Right ventricle myocardium superior (tissue), 1 donor: ENCODE data around the gene CD177. TPM values are rescaled to one million over a fixed set of nuclear protein-coding genes. Genes with fewer than 3 reads are reported as not detected.
"Not testable (repeated sequence)": the region's sequence is repeated elsewhere in the genome, so short reads cannot be mapped to it uniquely, and the experiment has no call there.

Experiments
- ATAC-seq: fragments of 200-7000 bp; cut with Tn5 transposase; one replicate; pipeline ENCODE4 v1.9.1; 2020; ENCODE audit warnings: mild to moderate bottlenecking; ENCODE audit not compliant: poor library complexity
- DNase-seq: peaks from one replicate; pipeline ENCODE4 v3.0.0-alpha.2; 2020
- intact Hi-C: fragments of 100-400 bp; cut with DNase I; formaldehyde crosslinking; loops from one replicate; pipeline ENCODE4 v1.11.2; 2022
- long read RNA-seq: library from polyadenylated mRNA; unstranded; transcript quantifications from one replicate; pipeline ENCODE4 v2.0.0, GENCODE V29; 2021
- total RNA-seq: library from RNA; stranded (reverse); fragmentation: NEBNext Ultra II Directional; extraction: Animal tissue kit (Norgen Biotek cat#: 25700); gene quantifications from one replicate; pipeline ENCODE4 v1.2.1, GENCODE V29; 2021
- donor health status: DM: no; HTN: yes; CAD: no; lungs with severe emphysema.

Gene CD177, protein sequence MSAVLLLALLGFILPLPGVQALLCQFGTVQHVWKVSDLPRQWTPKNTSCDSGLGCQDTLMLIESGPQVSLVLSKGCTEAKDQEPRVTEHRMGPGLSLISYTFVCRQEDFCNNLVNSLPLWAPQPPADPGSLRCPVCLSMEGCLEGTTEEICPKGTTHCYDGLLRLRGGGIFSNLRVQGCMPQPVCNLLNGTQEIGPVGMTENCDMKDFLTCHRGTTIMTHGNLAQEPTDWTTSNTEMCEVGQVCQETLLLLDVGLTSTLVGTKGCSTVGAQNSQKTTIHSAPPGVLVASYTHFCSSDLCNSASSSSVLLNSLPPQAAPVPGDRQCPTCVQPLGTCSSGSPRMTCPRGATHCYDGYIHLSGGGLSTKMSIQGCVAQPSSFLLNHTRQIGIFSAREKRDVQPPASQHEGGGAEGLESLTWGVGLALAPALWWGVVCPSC
- total RNA-seq: 0.32 TPM
- long read RNA-seq: 0 reads

DNA sequence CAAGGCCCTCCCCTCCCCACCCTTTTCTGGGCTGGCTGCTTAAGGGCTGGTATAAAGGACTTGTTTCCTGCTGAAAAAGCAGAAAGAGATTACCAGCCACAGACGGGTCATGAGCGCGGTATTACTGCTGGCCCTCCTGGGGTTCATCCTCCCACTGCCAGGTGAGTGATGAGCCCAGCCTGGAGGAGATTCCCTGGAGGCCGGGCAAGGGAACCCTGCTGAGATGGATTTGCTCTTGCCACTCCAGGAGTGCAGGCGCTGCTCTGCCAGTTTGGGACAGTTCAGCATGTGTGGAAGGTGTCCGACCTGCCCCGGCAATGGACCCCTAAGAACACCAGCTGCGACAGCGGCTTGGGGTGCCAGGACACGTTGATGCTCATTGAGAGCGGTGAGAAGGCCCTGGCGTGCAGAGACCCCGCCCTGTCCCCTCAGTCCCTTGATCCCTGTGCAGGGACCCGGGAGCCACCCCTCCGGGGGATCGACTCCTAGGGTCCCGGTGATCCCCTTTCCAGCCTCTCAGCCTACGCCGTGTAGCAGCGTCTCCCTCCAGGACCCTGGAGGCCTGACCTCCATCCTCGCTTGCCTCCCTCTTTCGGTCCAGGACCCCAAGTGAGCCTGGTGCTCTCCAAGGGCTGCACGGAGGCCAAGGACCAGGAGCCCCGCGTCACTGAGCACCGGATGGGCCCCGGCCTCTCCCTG is at the start of gene CD177:
CD177 (plus strand) TSS at position 81 of the 699 bp plus-strand sequence; CDS start at position 110, 29 bp downstream.
- intact Hi-C loops: no loop called here
- DNase-seq (no peak), ATAC-seq (no peak)

DNA sequence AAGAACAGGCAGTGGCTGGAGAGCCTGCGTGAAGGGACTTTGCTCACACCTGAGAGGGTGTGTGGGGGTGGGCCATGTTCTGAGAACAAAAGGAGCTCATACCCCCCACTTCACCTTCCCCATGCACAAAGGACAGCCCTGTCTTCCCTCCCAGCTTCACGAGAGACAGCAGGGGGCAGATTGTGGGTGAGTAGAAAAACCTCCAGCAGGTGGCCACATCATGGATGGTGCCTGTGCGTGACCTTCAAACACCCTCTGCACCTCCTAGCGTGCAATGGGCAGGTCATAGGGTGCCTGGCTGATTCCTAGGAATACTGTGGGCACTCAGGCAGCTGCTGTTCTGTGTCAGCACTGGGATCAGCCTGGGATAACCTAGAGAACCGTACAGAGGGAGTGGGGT is 47.8 kb upstream of the CD177 start:
- intact Hi-C loops: no loop called here
- DNase-seq: no peak
- ATAC-seq: no peak

DNA sequence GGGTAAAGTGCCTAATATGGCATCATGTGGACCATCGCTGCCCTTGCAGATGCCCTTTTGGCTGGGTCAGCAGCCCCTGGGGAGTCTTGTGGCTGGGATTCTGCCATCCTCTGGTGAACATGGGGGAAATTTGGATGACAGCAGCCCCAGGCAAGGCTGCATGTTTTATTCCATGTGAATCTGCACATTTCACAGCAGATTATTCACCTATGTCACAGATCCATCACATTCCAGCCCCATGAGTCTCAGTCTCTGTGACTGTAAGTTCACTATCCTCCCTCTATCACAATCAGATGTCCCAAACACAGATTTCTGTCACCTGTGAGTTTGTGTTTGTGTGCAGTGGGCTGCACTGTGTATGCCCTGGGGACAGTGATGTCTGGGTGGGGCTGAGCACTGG is 47.4 kb upstream of the CD177 start:
- intact Hi-C loops: no loop called here

DNA sequence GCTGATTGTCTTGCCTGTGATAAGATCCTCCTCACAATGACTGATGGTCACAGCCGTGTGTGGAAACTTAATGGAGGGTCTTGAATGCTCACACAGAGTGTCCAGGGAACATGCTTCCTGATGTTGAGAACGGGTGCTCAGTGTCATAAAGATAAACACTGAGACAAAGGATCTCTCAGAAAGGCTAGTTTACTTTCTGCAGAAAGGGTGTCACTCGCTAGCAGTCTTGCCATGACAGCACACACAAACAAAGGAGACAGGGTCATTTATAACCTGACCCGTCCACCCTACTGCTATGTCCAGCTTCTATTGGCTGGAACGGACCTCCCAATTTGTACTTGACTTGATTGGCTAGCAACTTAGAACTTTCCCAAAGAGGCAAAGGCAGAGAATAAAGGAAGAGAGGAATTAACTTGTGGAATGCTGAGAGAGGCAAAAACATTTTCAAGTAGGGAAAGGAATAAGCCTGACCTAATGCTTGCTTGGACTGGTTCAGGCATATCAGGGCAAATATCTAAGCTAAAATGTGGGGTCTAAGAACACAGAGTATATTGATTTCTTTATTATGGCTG is 45.2 kb upstream of the CD177 start:
- DNase-seq (no peak), ATAC-seq (no peak)
- intact Hi-C loops: no loop called here

More for the DNA sequence above, 47.4 kb upstream of the CD177 start:
- no peak for DNase-seq
- no peak for ATAC-seq

DNA sequence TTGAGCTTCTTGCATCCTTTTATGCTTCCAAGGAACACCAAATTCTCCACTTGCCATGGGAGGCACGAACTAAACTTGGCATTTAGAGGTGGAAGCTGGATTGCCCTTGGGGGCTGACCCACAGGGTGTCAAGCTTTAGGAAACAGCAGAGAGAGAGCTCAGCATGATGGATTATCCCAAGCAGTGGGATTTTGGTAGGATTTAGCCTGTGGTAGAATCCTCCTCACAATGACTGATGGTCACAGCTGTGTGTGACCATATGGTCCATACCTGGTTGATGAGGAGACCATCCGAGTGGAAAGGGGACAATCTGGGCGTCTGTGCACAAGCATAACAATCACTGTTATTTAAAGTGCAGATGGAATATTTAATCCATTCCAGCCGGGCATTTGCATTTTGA is 44.0 kb upstream of the CD177 start:
- DNase-seq (no peak), ATAC-seq (no peak)
- intact Hi-C loops: no loop called here

DNA sequence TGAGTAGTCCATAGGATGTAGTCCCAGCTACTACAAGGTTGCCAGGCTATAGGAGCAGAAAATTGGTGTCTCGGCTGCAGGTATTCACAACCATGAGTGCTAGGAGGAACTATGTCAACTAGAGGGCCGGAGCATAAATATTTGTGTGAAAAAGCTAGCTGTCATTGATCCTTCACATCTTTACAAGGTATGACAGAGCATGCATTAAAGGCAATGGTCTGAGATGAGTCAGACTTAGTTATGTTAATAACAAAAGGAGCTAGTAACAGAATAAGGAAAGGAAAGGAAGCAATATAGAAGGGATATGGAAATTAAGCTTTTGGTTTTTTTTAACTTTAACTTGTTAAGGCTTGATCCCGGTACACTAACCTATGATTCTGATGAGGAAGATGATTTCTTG is 43.3 kb upstream of the CD177 start:
- intact Hi-C loops: no loop called here
- ATAC-seq: no peak
- DNase-seq: no peak

DNA sequence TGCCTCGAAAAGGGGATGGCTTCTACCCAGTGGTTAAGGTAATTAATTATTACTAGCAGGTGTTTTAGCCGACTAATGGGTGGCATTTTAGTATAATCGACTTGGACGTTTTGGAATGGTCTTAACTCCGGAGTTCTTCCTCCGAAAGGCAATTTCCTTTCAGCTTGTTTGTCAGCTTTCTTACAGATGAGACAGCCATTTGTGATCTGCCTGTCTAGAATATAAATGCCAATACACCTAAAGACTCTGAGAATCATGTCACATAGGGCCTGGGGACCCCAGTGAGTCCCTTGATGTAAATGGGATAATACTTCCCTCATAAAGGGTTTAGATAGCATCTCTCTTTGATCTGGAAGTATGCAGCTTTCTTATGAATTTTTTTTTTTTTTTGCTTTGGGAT is 42.2 kb upstream of the CD177 start:
- no peak for DNase-seq
- ATAC-seq: no peak
- intact Hi-C loops: no loop called here

DNA sequence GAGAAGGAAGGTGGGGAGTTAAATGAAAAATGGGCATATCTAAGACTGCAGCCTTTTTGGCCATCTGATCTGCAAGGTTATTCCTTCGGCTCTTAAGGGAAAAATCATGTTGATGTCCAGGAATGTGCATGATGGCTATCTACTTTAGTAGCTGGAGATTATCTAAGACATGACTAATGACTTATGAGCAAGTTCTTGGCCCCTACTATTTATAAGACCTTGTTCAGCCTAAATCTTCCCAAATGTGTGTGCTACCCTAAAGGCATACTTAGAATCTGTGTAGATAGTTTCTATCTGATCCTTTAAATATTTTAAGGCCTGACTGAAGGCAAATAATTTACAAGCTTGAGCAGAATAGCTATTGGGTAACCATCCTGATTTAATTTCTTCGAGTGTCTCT is 41.8 kb upstream of the CD177 start:
- no peak for ATAC-seq
- intact Hi-C loops: no loop called here
- no peak for DNase-seq

DNA sequence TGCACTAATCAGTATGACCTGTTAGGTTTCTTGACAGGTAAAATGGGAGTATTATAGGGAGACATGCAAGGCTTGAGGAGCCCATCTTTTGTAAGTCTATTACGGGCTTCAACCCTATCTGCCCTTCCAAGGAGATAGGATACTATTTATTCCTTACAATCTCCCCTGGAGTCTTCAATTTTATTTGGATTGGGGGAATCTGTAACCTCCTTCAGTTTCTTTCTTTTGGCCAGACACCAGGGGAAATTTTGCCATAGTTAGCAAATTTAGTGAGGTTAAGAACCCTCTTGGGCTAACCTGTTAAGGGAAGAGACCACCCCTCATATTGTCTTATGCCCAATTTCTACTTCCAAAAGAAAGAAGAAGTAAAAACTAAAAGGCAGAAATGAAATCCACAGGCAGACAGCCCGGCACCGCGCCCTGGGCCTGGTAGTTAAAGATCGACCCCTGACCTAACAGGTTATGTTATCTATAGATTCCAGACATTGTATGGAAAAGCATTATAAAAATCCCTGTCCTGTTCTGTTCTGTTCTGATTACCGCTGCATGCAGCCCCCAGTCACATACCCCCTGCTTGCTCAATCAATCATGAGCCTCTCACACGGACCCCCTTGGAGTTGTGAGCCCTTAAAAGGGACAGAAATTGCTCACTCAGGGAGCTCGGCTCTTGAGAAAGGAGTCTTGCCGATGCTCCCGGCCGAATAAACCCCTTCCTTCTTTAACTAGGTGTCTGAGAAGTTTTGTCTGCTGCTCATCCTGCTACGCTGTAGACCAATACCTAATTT is 39.6 kb upstream of the CD177 start:
- intact Hi-C loops: no loop called here
- DNase-seq: no peak
- no peak for ATAC-seq

DNA sequence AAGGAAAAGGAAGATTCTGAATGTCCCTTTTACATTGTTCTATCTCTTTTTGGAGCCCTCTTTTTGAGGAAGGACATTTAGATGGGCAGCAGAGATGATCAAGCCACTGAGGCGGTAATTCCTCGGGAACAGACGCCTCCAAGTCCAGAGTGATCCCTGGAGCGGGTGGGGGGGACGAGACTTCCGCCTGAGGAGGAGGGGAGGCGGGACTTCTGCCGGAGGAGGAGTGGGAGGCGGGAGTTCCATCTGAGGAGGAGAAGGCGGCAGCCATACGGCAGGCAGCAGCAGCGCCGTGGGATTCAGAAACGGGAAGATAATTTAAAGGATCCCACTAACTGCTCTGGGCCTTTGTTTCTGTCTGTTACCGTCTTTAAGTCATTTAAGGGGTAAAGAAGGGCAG is 37.6 kb upstream of the CD177 start:
- ATAC-seq: no peak
- intact Hi-C loops: no loop called here

DNA sequence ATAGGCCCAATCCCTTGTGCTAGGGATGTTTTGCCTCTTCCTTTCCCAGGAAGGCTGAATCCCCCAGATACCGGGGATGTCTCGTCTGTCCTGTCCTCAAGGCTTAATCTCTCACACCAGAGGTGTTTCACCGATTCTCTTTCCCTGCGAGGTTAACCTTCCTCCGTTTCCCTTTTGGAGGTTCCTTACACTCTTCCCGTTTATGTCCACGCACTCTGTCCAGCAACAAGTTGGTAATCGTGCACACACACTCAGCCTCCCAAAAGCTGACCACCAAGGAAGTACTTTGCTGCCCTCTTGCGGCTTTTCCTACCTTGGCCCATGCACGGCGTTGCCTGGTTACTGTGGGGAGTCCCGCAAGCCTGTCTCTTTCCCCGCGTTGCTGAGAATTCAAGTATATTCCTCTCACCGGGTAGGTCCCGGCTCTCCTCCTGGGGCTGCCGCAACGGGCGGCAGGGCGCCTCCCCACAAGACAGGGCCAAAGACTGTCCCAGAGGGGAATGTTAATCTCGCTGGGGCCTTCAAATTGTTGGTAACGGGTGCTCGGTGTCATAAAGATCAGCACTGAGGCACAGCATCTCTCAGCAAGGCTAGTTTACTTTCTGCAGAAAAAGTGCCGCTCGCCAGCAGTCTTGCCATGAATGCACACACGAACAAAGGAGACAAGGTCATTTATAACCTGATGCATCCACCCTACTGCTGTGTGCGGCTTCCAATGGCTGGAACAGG is 36.7 kb upstream of the CD177 start:
- ATAC-seq (no peak), DNase-seq (no peak)
- intact Hi-C loops: no loop called here

More for the DNA sequence above, 37.6 kb upstream of the CD177 start:
- DNase-seq: no peak

DNA sequence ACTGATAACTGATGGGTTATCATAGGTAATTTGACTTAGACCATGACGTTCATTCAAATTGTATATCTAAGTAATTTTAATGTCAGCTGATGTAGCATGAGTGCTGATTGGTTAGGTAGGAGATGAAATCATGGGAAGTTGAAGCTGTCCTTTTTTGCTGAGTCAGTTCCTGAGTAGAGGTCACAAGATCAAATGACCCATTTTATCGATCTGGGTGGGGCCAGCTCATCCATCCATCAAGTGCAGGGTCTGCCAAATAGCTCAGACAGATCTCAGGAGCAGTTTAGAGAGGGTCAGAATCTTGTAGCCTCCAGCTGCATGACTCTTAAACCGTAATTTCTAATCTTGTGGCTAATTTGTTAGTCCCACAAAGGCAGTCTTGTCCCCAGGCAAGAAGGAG is 35.3 kb upstream of the CD177 start:
- ATAC-seq (no peak), DNase-seq (no peak)
- intact Hi-C loops: no loop called here

DNA sequence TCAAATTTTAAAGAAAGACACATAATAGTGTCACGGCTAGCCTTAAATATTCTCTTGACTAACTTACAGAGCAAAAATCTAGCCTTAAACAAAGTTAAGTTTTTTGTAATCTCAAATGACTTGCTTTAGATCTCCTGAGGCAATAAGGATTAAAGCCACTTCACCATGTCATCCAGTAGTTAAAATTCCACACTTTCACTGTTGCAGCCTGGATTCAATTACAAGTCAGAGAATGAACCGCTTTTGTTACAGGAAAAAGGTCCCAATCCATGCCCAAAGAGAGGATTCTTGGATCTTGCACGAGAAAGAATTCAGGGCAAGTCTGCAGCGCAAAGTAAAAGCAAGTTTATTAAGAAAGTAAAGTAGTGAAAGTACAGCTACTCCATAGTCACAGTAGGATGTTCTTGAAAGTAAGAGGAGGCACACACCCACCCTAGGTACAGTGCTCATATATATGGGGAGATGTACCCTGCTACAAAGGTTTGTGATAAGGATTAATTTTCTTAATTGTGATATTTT is 34.6 kb upstream of the CD177 start:
- ATAC-seq: no peak
- no peak for DNase-seq
- intact Hi-C loops: no loop called here

DNA sequence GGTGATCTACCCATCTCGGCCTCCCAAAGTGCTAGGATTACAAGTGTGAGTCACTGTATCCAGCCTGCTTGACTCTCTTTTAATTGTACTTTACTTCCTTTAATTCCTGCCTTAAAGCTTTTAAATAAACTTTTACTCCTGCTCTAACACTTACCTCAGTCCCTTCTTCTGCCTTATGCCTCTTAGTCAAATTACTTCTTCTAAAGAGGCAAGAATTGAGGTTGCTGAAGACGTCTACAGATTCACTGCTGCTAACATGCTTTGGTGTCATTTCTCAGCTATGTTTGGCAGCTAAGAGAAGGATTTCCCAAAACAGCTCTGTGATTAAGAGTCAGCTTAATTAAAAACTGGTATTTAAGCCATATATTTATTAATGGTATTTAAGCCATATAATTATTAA is 32.9 kb upstream of the CD177 start:
- no peak for ATAC-seq
- no peak for DNase-seq
- intact Hi-C loops: no loop called here

DNA sequence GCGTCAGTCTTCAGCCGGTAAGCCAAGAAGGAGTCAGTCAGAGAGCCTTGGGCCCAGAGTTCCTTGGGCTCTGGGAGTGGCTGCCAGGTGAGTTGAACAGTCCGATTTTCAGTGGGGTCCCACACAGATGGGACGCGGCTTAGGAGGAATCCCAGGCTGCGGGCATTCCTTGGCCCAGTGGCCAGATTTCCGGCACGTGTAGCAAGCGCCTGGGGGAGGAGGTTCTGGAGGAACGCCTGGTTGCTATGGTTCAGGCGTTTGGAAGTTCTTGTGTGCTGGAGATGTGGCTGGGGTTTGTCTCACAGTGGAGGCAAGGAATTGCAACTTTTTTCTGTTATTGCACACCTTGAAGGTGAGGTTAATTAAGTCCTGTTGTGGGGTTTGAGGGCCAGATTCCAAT is 26.7 kb upstream of the CD177 start:
- intact Hi-C loops, ATAC-seq, DNase-seq: not testable (repeated sequence)

DNA sequence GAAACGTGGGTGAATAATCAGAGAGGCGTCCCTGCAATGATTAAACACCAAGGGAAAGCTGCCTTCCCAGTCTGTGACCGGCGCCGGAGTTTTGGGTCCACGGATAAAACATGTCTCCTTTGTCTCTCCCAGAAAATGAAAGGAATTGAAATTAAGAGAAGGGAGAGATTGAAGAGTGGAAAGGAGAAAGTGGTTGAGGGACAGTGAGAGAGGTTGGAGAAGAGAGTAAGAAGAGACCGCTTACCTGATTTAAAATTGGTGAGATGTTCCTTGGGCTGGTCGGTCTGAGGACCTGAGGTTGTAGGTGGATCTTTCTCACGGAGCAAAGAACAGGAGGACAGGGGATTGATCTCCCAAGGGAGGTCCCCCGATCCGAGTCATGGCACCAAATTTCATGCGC is 24.9 kb upstream of the CD177 start:
- DNase-seq, intact Hi-C loops, ATAC-seq: not testable (repeated sequence)

DNA sequence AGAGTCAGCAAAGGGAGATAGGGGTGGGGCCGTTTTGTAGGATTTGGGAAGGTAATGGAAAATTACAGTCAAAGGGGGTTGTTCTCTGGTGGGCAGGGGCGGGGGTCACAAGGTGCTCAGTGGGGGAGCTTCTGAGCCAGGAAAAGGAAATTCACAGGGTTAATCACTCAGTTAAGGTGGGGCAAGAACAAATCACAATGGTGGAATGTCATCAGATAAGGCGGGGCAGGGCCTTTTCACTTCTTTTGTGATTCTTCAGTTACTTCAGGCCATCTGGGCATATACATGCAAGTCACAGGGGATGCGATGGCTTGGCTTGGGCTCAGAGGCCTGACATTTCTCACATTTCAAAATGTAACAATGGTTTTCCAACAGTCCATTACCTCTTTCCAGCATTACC is 24.4 kb upstream of the CD177 start:
- ATAC-seq, DNase-seq, intact Hi-C loops: not testable (repeated sequence)

DNA sequence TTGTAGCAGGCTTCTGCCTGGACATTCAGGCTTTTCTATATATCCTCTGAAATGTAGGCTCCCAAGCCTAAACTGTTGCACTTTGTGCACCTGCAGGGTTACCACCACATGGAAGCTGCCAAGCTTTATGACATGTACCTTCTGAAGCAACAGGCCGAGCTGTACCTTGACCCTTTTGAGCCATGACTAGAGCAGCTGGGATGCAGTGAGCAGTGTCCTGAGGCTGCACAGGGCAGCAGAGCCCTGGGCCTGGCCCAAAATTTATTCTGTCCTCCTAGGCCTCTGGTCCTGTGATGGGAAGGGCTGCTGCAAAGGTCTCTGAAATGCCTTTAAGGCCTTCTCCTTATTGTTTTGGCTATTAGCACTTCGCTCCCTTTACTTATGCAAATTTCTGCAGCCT is 23.5 kb upstream of the CD177 start:
- ATAC-seq (no peak), DNase-seq (no peak)
- intact Hi-C loops: no loop called here
